GM21367 (cell line): ENCODE data around the gene REC114.
"Not testable (repeated sequence)": the region's sequence is repeated elsewhere in the genome, so short reads cannot be mapped to it uniquely, and the experiment has no call there.

Source experiments
- ATAC-seq: cut with Tn5 transposase; IDR thresholded peaks from one replicate; pipeline ENCODE4 v1.9.1; 2021; ENCODE audit not compliant: unreplicated experiment

The REC114 gene

GRCh38 chr15:73573037-73573436 is 130.1 kb downstream of the REC114 start:
- ATAC-seq: no peak

GRCh38 chr15:73573572-73573971 is 130.6 kb downstream of the REC114 start:
- ATAC-seq: no peak

GRCh38 chr15:73575636-73576247 is 132.8 kb downstream of the REC114 start:
- ATAC-seq: no peak

GRCh38 chr15:73577593-73577992 is 134.6 kb downstream of the REC114 start:
- not testable (repeated sequence) for ATAC-seq

GRCh38 chr15:73578026-73578425 is 135.1 kb downstream of the REC114 start:
- no peak for ATAC-seq

GRCh38 chr15:73582851-73583379 is 140.0 kb downstream of the REC114 start:
- ATAC-seq: no peak

GRCh38 chr15:73583544-73583943 is 140.6 kb downstream of the REC114 start:
- ATAC-seq: no peak

- ATAC-seq: no peak
Measured at GRCh38 chr15:73584699-73585420, 141.9 kb downstream of the REC114 start.

- ATAC-seq: no peak
Measured at GRCh38 chr15:73585871-73586654, 143.1 kb downstream of the REC114 start.

GRCh38 chr15:73589766-73590165 is 146.8 kb downstream of the REC114 start:
- no peak for ATAC-seq

- ATAC-seq: no peak
Measured at GRCh38 chr15:73590263-73590662, 147.3 kb downstream of the REC114 start.

GRCh38 chr15:73593304-73594074 is 150.5 kb downstream of the REC114 start:
- ATAC-seq: no peak

GRCh38 chr15:73594109-73594508 is 151.1 kb downstream of the REC114 start:
- no peak for ATAC-seq

- no peak for ATAC-seq
Measured at GRCh38 chr15:73596174-73596573, 153.2 kb downstream of the REC114 start.

GRCh38 chr15:73597036-73597638 is 154.2 kb downstream of the REC114 start:
- no peak for ATAC-seq

- ATAC-seq: no peak
Measured at GRCh38 chr15:73598530-73599160, 155.7 kb downstream of the REC114 start.

- ATAC-seq: no peak
Measured at GRCh38 chr15:73599934-73600333, 157.0 kb downstream of the REC114 start.

GRCh38 chr15:73600413-73601335 is 157.7 kb downstream of the REC114 start:
- no peak for ATAC-seq
